NT2/D1 (cell line): Measurements from ENCODE around the gene DBN1.

Source experiments
- SUZ12 ChIP-seq: IDR thresholded peaks from 2 replicates; pipeline ENCODE4 v1.6.1; 2011; ENCODE audit not compliant: insufficient read length, insufficient read depth; ENCODE audit errors: extremely low read depth
- ZNF274 ChIP-seq: IDR thresholded peaks from 2 replicates; pipeline ENCODE4 v1.6.1; 2011; ENCODE audit warnings: mild to moderate bottlenecking, low read depth, low read length

GRCh38 chr5:177508837-177509236 lies 35.4 kb upstream of the DBN1 start:
- TF ChIP-seq ZNF274 (no peak), SUZ12 (no peak)
